Heart left ventricle (tissue), 13 donors: ENCODE data around the gene SSMEM1.
"Not testable (repeated sequence)": the region's sequence is repeated elsewhere in the genome, so short reads cannot be mapped to it uniquely, and the experiment has no call there.

Experiments used
- POLR2A ChIP-seq, 2 donors: fragments of 450-650 bp; IDR thresholded peaks; one replicate each; pipeline ENCODE4 v1.6.1; 2017; ENCODE audit warnings: antibody characterized with exemption in 2 of 2, mild to moderate bottlenecking in 2 of 2, moderate library complexity in 2 of 2
- TF ChIP-seq, protein P1 (sequence below), 12 donors: fragments of 200-600 bp; sonication (generic) in 4 of 12; IDR thresholded peaks; one replicate each; pipeline versions ENCODE4 v1.5.0 to v1.8.0; 2018 to 2022; ENCODE audit warnings: antibody characterized with exemption in 12 of 12, mild to moderate bottlenecking in 5 of 12
- donor health status: ischemic (EF 13 %, LVEDD 7.1; RV severe dilation, severe dysfunction).
- donor health status: DM: no; HTN: yes; CAD: no.
- donor health status: DM: no; HTN: no; CAD: no.
- donor health status: ischemic (EF 25% LVEDD 6.9; RV normal size, moderate dysfunction).
- donor health status: ischemic (EF 25% LVEDD 5.7; RV mildly dilated, moderate dysfunction).
- donor health status: ischemic (EF 35%, LVEDD 5.7; RV mildly dilated, moderate dysfunction).
- donor health status: nonischemic (EF 11% LVEDD 7.7; RV severe dilation, severe dysfunction).
- donor health status: DM: yes; HTN: yes; CAD: no.
- donor health status: PGD.
- donor health status: ischemic (EF 29% LVEDD 5.4; RV normal size, mild dysfunction).
- donor health status: nonischemic (EF 23%, LVEDD 6.1; RV moderate dilation, normal function).

DNA sequence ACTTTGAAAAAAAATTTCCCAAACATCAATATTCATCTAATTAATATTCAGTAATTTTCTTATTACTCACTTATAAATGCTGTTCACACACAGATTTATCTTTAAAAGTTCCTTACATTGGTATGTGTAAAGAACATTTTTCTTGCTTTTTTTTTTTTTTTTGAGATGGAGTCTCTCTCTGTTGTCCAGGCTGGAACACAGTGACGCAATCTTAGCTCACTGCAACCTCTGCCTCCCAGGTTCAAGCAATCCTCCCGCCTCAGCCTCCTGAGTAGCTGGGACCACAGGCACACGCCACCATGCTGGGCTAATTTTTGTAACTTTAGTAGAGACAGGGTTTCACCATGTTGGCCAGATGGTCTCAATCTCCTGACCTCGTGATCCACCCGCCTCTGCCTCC lies 23.3 kb upstream of the SSMEM1 start:
- TF ChIP-seq, protein P1, sequence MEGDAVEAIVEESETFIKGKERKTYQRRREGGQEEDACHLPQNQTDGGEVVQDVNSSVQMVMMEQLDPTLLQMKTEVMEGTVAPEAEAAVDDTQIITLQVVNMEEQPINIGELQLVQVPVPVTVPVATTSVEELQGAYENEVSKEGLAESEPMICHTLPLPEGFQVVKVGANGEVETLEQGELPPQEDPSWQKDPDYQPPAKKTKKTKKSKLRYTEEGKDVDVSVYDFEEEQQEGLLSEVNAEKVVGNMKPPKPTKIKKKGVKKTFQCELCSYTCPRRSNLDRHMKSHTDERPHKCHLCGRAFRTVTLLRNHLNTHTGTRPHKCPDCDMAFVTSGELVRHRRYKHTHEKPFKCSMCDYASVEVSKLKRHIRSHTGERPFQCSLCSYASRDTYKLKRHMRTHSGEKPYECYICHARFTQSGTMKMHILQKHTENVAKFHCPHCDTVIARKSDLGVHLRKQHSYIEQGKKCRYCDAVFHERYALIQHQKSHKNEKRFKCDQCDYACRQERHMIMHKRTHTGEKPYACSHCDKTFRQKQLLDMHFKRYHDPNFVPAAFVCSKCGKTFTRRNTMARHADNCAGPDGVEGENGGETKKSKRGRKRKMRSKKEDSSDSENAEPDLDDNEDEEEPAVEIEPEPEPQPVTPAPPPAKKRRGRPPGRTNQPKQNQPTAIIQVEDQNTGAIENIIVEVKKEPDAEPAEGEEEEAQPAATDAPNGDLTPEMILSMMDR (IDR thresholded peaks at IDR 0.05), result not testable (repeated sequence)
- not testable (repeated sequence) for TF ChIP-seq POLR2A (IDR thresholded peaks at IDR 0.05)
